ENCODE data around the gene ABCC12.

The ABCC12 gene

DNA sequence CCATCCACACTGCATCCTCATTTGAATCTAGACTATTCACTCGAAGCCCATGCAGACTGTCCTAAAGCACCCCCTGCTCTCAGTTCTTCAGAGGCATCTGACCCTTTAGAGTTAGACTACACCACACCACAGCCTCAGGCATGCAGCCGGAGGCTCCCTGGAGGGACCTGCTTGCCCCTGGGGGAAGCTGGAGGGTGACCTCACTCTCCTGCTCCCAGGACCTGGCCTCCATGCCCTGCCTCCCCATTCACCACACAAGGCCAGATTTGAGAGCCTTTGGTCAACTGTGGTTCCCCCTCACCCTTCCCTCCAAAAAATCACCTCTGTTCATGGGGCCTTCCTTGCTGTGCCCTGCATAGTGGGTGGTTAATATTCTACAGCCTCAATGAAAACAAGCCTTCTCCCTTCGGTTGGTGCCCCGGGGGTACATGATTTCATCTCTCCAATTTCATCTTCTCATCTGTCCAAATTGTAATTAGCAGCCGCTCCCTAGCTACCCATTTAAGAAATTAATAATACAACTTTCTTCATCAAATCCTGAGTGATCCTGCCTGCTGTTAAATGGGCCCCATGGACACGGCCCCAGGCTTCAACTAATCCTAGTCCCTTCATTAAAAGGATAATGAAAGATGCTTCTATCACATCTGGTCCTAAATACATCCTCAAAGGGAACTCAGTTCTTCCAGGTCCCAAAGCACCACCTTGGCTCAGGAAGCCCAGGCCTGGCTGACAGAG is 24.4 kb downstream of the ABCC12 start:
- no peak for DNase-seq

DNA sequence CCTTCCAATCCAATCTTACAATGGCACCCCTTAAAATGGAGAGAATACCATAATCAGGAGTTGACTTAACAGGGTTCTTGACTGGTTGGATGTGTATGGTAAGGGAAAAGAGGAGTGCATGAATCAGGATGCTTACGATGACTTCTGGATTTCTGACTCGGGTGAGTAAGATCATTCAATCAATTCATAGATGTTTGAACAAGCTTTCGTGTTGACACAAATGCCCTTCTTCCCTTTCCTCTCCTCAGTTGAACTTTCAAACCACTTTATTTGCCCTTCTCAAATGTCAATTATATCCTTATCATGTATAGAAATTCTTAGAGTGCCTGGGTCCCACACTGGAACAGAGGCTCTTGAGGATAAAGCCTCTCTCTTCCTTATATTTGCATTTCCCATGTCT is 25.9 kb downstream of the ABCC12 start:
- no peak for DNase-seq

DNA sequence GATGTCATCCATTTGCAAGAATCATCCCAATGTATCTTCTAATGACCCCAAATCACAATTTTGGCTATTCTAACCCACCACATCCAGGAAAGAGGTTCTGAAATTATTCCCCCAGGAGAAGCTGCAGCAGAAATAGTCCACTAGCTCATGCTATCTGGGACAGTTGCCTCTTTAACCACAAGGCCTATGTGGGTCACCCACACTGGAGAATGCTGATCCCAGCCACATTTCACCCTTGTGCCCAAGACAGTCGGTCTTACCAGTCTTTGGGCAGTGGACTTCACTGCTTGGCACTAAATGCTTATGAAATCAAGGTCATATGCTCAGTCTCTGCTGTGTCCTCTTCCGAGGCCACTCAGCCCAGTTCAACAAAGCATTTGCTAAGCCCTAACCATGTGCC is 27.0 kb downstream of the ABCC12 start:
- no peak for DNase-seq

GRCh38 chr16:48126801-48127644 is 28.8 kb downstream of the ABCC12 start:
- no peak for DNase-seq

DNA sequence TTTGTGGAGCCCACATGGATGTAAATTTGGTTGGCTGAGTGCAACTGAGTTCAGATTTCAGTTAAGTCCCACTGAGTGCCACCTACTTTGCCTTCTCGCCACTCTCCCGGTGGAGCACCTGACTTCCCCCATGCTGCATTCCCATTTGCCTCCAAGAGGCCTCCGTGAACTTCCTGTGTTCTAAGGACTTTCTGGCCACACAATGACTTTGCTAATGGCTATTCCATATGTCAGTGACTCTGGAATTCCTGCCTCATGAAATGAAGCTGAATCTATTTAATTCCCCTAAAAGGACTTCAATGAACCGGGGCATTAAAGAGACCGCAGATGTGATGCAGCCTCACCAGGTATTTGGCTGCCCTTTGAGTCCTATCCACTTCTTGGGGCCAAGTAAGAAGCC is 29.9 kb downstream of the ABCC12 start:
- no peak for DNase-seq

GRCh38 chr16:48124266-48124665 is 31.5 kb downstream of the ABCC12 start:
- no peak for DNase-seq

- DNase-seq, result peak; percentile 16
Measured at GRCh38 chr16:48123104-48123788, 32.5 kb downstream of the ABCC12 start.

DNA sequence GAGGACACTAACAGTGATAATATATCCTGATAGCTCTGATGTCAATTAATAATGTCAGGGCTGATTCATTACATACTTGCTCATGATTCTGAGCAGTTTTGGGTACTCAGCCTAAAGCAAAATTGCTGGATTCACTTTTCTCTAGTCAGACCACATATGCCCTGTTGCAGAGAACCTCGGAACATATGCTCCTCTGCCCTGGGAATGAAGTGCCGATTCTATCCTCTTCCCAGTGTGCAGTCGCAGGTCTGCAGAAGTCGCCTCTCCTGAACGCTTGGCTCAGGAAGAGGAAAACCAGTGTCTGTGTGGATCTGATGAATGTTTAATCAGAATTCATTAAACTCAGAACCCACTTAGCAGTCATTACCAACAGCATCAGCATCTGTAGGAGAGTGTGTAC is 34.5 kb downstream of the ABCC12 start:
- DNase-seq, result no peak

- no peak for DNase-seq
Measured at GRCh38 chr16:48118841-48119240, 37.0 kb downstream of the ABCC12 start.

GRCh38 chr16:48117217-48118105 is 38.3 kb downstream of the ABCC12 start:
- DNase-seq, result peak; percentile 65

DNA sequence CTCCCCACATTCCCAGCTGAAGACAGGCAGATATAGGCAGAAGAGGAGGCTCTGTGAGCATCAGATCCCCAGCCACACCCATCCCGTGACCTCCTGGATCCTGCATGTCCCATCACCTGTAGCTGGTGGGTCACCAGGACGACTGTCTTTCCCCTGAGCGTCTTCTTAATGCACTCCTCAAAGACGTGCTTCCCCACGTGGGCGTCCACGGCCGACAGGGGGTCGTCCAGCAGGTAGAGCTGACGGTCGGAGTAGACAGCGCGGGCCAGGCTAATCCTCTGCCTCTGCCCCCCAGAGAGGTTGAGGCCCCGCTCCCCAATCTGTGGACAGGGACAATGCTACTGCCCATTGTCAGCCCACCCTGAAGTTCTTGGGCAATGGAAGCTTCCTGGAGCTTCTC is 40.5 kb downstream of the ABCC12 start:
- DNase-seq, result no peak

DNA sequence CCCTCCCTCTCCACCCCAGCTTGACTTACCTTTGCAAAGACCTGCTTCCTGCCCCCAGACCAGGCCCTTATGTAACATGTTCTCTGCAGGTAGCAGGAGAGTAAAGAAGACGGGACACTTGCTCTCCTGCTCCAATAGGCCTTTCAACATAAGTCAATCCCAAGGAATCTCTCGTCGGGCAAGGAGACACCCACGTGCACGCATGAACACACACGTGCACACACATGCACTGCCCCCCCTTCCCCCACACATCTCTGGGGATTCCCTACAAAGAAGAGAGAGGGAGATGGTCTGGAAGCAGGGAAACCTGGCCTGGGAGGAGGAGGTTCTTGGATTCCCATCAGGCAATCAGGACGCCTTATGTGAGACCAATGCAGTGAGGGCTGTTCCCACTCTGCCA is 41.4 kb downstream of the ABCC12 start:
- no peak for DNase-seq

DNA sequence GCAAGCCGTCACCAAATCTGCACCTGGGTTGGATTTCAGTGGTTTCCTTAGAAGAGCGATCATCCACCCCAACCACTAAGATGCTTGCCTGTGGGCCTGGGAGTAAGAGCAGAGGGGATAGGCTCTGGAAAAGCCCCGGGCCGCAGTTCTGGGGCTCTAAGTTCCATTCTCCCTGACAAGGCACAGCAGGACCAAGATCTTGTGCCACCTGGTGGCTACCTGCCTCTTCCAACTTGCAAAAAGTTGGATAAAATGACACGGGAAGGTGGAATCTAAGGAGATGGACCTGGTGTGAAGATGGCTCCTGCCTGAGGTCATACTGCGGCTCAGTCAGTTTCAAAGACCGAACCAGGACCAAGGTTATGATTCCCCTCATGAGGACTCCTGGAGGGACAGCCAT is 42.3 kb downstream of the ABCC12 start:
- no peak for DNase-seq

DNA sequence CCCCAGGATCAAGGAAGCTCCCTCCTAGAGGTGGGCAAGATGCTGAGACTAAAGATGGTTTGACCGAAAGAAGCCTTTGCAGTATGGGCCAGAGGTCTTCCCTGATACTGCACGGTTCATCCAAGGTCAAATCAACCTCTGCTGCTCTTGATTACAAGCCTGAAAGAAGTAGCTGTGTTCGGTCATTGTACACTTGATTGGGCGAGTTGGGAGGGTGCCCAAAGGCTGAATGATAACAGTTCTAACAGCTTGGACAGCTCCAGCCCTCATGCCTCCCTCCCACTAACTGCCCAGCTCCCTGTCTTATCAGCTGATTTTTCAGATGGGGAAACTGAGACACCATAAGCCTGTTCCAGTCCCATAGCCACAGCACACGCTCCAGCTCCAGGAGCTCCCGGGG is 42.8 kb downstream of the ABCC12 start:
- DNase-seq, result no peak

GRCh38 chr16:48112600-48112999 is 43.2 kb downstream of the ABCC12 start:
- DNase-seq, result no peak

GRCh38 chr16:48110982-48111381 is 44.8 kb downstream of the ABCC12 start:
- no peak for DNase-seq

GRCh38 chr16:48110000-48110399 is 45.8 kb downstream of the ABCC12 start:
- no peak for DNase-seq

- DNase-seq, result no peak
Measured at GRCh38 chr16:48109475-48109874, 46.3 kb downstream of the ABCC12 start.

DNA sequence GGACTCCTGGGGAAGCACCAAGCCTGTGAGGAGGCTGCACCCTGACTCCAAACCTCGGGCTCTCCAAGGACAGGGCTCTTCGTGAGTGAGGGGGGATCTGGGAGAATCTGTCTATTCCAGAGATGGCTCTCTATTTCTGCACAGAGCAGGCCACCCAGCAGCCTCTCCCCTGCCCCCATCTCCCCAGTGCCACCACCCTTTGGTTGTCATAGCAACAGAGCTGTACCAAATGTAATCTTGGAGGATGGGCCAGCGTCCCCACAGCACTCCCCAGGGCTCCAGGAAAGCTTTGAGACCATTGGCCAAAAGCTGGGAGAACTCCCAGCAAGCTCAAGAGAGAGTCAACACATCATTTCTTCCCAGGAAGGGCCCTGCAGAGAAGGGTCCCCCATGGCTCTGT is 49.3 kb downstream of the ABCC12 start:
- DNase-seq, result no peak

Data from hematopoietic multipotent progenitor cell treated with erythropoietin and hydrocortisone succinate and interleukin-3 and kit ligand, for 8 days (in vitro differentiated cells).